ENCODE results near the gene MAP3K14.

Gene MAP3K14

DNA sequence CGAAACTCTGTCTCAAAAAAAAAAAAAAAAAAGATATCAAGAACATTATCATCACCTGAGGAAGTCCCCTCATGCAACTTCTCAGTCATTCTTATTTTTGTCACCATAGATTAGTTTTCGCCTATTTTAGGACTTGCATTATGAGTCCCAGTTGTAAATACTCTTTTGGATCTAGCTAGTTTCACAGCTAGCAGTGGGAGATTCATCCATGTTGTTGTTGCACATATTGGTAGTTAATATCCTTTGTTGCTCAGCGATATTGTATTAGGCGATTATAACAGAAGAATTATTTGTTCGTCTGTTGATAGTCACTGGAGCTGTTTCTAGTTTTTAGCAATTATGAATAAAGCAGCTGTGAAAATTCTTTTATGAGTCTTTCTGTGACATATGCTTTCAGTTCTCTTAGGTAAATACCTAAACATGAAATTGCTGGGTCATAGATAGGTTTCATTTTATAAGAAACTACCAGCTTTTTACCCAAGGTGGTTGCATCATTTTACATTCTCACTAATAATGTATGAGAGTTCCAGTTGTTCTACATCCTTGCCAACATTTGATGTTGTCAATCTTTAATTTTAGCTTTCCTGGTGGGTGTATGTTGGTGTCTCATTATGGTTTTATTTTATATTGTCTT, 40.7 kb upstream of the MAP3K14 start:
- H3K36me3 ChIP-seq (ENCODE audit: insufficient read depth, insufficient read length, low read length), result no peaks in the 10 kb centered on the region
- H3K9me3 ChIP-seq (ENCODE audit: insufficient read depth, low read length), result peaks cover 3% of the 10 kb centered on the region; the same call in 1 of the 2 replicates
- TF ChIP-seq SUZ12 (IDR thresholded peaks at IDR 0.05; ENCODE audit: extremely low read depth, insufficient read depth, insufficient read length), result no peak
- TF ChIP-seq ZNF274 (IDR thresholded peaks at IDR 0.05; ENCODE audit: low read depth, low read length), result no peak
- no peak for TF ChIP-seq YY1 (IDR thresholded peaks at IDR 0.05; ENCODE audit: insufficient read depth, insufficient read length)
- DNase-seq (ENCODE audit: low read depth, low spot score), result no peak
- H3K27me3 ChIP-seq (ENCODE audit: insufficient read depth, insufficient read length), result no peaks in the 10 kb centered on the region
- H3K4me1 ChIP-seq (ENCODE audit: insufficient read depth, insufficient read length), result peaks cover 5% of the 10 kb centered on the region
- H3K9ac ChIP-seq (ENCODE audit: insufficient read length, low read depth), result no peak overlapping the region
- no peak overlapping the region for H3K4me3 ChIP-seq (ENCODE audit: insufficient read length, low read depth)

DNA sequence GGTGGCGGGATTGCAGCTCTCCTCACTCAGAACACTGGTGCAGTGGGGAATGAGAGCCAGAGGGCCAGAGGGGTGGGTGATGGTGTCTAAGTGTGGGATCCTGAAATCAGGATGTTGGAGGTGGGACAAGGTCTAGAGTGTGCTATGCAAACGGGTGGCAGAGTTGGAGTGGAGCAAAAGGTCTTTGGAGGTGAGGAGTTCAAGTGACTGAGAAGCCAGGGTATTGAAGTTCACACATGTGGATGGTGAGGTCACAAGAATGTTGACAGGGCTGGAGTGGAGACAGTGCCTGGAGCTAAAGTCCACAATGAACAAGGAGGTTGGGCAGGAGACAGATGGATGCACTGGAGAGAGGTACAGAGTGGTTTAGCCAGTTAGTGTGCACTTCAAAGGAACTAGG, 38.3 kb upstream of the MAP3K14 start:
- no peak for DNase-seq (ENCODE audit: low read depth, low spot score)
- Histone ChIP-seq H3K9ac (ENCODE audit: insufficient read length, low read depth) (no peak overlapping the region), H3K4me3 (ENCODE audit: insufficient read length, low read depth) (no peak overlapping the region), H3K4me1 (ENCODE audit: insufficient read depth, insufficient read length) (peaks cover 5% of the 10 kb centered on the region), H3K27me3 (ENCODE audit: insufficient read depth, insufficient read length) (no peaks in the 10 kb centered on the region), H3K9me3 (ENCODE audit: insufficient read depth, low read length) (peaks cover 13% of the 10 kb centered on the region), H3K36me3 (ENCODE audit: insufficient read depth, insufficient read length, low read length) (no peaks in the 10 kb centered on the region)
- TF ChIP-seq SUZ12 (IDR thresholded peaks at IDR 0.05; ENCODE audit: extremely low read depth, insufficient read depth, insufficient read length) (no peak), ZNF274 (IDR thresholded peaks at IDR 0.05; ENCODE audit: low read depth, low read length) (no peak), YY1 (IDR thresholded peaks at IDR 0.05; ENCODE audit: insufficient read depth, insufficient read length) (no peak)

DNA sequence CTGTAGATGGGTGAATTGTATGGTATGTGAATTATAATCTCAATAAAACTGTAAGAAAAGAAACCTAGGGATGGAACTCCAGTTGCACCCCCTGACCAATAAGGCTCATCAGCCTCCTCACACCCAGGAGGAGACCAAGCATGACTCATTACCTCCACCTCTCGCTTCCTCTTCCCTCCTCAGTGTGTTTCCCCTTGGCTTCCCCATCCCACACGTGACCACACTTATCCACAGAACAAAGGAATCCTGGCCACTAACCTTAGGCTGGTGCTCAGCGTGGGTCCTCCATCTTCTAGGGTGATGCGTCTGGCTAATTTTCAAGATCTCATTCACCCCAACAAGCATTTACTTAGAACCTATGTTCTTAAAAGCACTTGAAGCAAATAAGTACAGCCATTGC, 36.2 kb upstream of the MAP3K14 start:
- Histone ChIP-seq H3K4me1 (ENCODE audit: insufficient read depth, insufficient read length) (peaks cover 5% of the 10 kb centered on the region), H3K4me3 (ENCODE audit: insufficient read length, low read depth) (no peak overlapping the region), H3K36me3 (ENCODE audit: insufficient read depth, insufficient read length, low read length) (no peaks in the 10 kb centered on the region), H3K27me3 (ENCODE audit: insufficient read depth, insufficient read length) (no peaks in the 10 kb centered on the region), H3K9me3 (ENCODE audit: insufficient read depth, low read length) (peaks cover 13% of the 10 kb centered on the region), H3K9ac (ENCODE audit: insufficient read length, low read depth) (no peak overlapping the region)
- DNase-seq (ENCODE audit: low read depth, low spot score), result no peak
- TF ChIP-seq SUZ12 (IDR thresholded peaks at IDR 0.05; ENCODE audit: extremely low read depth, insufficient read depth, insufficient read length) (no peak), YY1 (IDR thresholded peaks at IDR 0.05; ENCODE audit: insufficient read depth, insufficient read length) (no peak), ZNF274 (IDR thresholded peaks at IDR 0.05; ENCODE audit: low read depth, low read length) (no peak)

DNA sequence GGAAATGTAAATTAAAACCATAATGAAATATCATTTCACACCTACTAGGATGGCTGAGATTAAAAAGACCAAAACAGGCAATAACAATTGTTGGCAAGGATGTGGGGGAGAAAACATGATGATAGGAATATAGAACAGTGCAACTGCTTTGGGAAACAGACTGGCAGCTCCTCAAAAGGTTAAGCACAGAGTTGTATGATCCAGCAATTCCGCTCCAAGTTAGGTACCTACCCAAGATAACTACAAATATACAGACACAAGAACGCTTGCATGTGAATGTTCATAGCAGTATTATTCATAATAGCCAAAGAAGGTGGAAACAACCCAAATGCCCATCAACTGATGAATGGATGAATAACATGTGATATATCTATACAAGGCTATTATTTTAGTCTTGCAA, 35.0 kb upstream of the MAP3K14 start:
- TF ChIP-seq ZNF274 (IDR thresholded peaks at IDR 0.05; ENCODE audit: low read depth, low read length) (no peak), SUZ12 (IDR thresholded peaks at IDR 0.05; ENCODE audit: extremely low read depth, insufficient read depth, insufficient read length) (no peak), YY1 (IDR thresholded peaks at IDR 0.05; ENCODE audit: insufficient read depth, insufficient read length) (no peak)

DNA sequence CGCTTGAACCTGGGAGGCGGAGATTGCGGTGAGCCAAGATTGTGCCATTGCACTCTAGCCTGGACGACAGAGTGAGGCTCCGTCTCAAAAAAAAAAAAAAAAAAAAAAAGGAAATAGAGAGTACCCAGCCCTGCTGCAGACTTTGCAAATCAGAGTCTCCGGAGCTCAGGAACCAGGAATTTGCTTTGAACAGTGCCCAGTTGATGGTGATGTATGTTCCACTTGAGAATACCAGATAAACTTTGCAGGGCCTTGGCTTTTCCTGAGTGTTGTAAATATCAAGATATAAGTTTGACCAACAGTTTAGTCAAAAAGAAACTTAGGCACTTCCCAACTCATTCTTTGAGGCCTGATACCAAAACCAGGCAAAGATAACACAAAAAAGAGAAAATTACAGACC, 30.6 kb upstream of the MAP3K14 start:
- H3K36me3 ChIP-seq (ENCODE audit: insufficient read depth, insufficient read length, low read length), result no peaks in the 10 kb centered on the region
- peaks cover 13% of the 10 kb centered on the region for H3K9me3 ChIP-seq (ENCODE audit: insufficient read depth, low read length)
- H3K4me1 ChIP-seq (ENCODE audit: insufficient read depth, insufficient read length), result peaks cover under 1% of the 10 kb centered on the region
- H3K27me3 ChIP-seq (ENCODE audit: insufficient read depth, insufficient read length), result no peaks in the 10 kb centered on the region
- DNase-seq (ENCODE audit: low read depth, low spot score), result no peak
- TF ChIP-seq YY1 (IDR thresholded peaks at IDR 0.05; ENCODE audit: insufficient read depth, insufficient read length), result no peak
- TF ChIP-seq SUZ12 (IDR thresholded peaks at IDR 0.05; ENCODE audit: extremely low read depth, insufficient read depth, insufficient read length), result no peak
- TF ChIP-seq ZNF274 (IDR thresholded peaks at IDR 0.05; ENCODE audit: low read depth, low read length), result no peak
- no peak overlapping the region for H3K9ac ChIP-seq (ENCODE audit: insufficient read length, low read depth)
- H3K4me3 ChIP-seq (ENCODE audit: insufficient read length, low read depth), result no peak overlapping the region

More for the DNA sequence above, 35.0 kb upstream of the MAP3K14 start:
- H3K9me3 ChIP-seq (ENCODE audit: insufficient read depth, low read length), result peaks cover 13% of the 10 kb centered on the region
- H3K4me1 ChIP-seq (ENCODE audit: insufficient read depth, insufficient read length), result peaks cover 5% of the 10 kb centered on the region
- no peaks in the 10 kb centered on the region for H3K36me3 ChIP-seq (ENCODE audit: insufficient read depth, insufficient read length, low read length)
- no peaks in the 10 kb centered on the region for H3K27me3 ChIP-seq (ENCODE audit: insufficient read depth, insufficient read length)
- no peak overlapping the region for H3K4me3 ChIP-seq (ENCODE audit: insufficient read length, low read depth)
- no peak overlapping the region for H3K9ac ChIP-seq (ENCODE audit: insufficient read length, low read depth)
- DNase-seq (ENCODE audit: low read depth, low spot score), result no peak

DNA sequence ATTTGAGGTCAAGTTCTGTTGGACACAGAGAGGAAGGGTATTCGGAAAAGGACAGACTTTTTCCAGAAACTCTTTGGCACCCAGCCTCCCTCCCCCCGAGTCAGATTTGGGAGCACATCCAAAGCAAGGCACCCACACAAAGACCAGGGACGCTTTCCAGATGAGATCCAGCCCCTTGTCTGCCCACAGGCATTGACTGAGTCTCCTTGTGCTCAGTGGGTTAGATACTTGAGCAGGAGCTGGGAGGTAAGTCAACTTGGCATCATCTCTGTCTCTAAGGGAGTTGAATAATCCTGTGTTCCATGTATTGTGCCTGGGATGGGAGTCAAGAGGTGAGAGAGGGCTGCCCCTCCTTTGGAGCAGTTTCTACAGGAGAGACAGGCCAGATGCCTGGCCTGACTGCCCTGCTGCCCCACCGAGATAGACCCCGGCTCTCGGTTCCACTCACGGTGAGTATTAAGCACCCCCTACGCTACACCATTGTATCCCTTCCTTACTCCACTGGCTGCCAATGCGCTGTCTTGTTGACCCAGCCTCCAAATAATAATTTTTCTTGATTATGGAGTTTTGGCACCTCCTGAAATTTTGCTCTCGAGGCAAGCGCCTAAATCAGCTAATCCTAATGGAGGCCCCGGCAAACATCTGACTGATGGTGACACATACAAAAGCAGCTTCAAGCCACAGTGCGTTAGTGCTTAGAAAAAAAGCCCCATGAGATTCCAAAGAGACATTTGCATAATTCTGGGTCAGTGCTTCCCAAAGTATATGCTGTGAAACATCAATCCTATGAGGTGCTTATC, 29.6 kb upstream of the MAP3K14 start:
- no peak overlapping the region for H3K9ac ChIP-seq (ENCODE audit: insufficient read length, low read depth)
- no peaks in the 10 kb centered on the region for H3K27me3 ChIP-seq (ENCODE audit: insufficient read depth, insufficient read length)
- TF ChIP-seq SUZ12 (IDR thresholded peaks at IDR 0.05; ENCODE audit: extremely low read depth, insufficient read depth, insufficient read length) (no peak), ZNF274 (IDR thresholded peaks at IDR 0.05; ENCODE audit: low read depth, low read length) (no peak), YY1 (IDR thresholded peaks at IDR 0.05; ENCODE audit: insufficient read depth, insufficient read length) (no peak)

DNA sequence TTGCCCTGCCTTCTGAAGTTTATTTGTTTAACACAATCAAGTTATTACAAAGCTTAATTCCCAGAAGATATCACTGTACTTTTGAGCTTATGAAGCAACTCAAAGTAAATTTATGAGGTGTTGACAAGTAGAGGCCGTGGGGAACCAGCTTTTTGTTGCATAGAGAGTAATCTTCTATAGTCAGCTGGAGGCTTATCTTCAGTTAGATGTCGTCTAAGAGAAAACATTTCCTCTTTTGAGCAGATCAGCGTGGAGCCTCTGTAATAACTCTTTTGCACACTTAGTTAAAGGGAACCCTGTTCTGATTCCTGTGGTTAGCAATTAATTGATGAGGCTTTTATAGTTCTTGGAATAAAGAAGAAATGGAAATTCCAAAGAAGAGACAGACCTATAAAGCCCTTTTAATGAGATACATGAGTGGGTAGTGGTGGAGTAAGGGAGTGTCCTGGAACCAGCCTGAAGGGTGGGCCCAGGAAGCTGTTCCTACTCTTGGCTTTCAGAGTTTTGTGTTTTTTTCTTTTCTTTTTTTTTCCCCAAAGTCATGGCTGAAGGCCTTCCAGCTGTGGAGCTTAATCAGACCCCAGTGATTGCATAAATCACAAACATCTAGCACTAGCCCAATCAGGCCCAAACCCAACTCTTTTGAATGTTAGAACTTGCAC, 28.9 kb upstream of the MAP3K14 start:
- no peaks in the 10 kb centered on the region for H3K27me3 ChIP-seq (ENCODE audit: insufficient read depth, insufficient read length)
- H3K4me1 ChIP-seq (ENCODE audit: insufficient read depth, insufficient read length), result peaks cover 5% of the 10 kb centered on the region
- no peak for DNase-seq (ENCODE audit: low read depth, low spot score)
- H3K36me3 ChIP-seq (ENCODE audit: insufficient read depth, insufficient read length, low read length), result no peaks in the 10 kb centered on the region
- no peak for TF ChIP-seq ZNF274 (IDR thresholded peaks at IDR 0.05; ENCODE audit: low read depth, low read length)
- no peak for TF ChIP-seq SUZ12 (IDR thresholded peaks at IDR 0.05; ENCODE audit: extremely low read depth, insufficient read depth, insufficient read length)
- TF ChIP-seq YY1 (IDR thresholded peaks at IDR 0.05; ENCODE audit: insufficient read depth, insufficient read length), result no peak
- no peaks in the 10 kb centered on the region for H3K9me3 ChIP-seq (ENCODE audit: insufficient read depth, low read length)
- no peak overlapping the region for H3K9ac ChIP-seq (ENCODE audit: insufficient read length, low read depth)
- no peak overlapping the region for H3K4me3 ChIP-seq (ENCODE audit: insufficient read length, low read depth)

More for the DNA sequence above, 29.6 kb upstream of the MAP3K14 start:
- Histone ChIP-seq H3K4me3 (ENCODE audit: insufficient read length, low read depth) (no peak overlapping the region), H3K9me3 (ENCODE audit: insufficient read depth, low read length) (peaks cover 3% of the 10 kb centered on the region; the same call in 1 of the 2 replicates), H3K4me1 (ENCODE audit: insufficient read depth, insufficient read length) (peaks cover 5% of the 10 kb centered on the region), H3K36me3 (ENCODE audit: insufficient read depth, insufficient read length, low read length) (no peaks in the 10 kb centered on the region)
- DNase-seq (ENCODE audit: low read depth, low spot score), result no peak
